Activated CD4-positive, CD25-positive, alpha-beta regulatory T cell (primary cell): ENCODE results near the gene IL18R1.
A peak's percentile ranks its signal among the peaks of the same experiment; 100 is the strongest.
"Not testable (repeated sequence)": the region's sequence is repeated elsewhere in the genome, so short reads cannot be mapped to it uniquely, and the experiment has no call there.

ENCODE experiments used
- DNase-seq, 4 experiments: peaks; one replicate each; lab custom pipeline; 2025; lab: John Stamatoyannopoulos, UW

Gene IL18R1, protein sequence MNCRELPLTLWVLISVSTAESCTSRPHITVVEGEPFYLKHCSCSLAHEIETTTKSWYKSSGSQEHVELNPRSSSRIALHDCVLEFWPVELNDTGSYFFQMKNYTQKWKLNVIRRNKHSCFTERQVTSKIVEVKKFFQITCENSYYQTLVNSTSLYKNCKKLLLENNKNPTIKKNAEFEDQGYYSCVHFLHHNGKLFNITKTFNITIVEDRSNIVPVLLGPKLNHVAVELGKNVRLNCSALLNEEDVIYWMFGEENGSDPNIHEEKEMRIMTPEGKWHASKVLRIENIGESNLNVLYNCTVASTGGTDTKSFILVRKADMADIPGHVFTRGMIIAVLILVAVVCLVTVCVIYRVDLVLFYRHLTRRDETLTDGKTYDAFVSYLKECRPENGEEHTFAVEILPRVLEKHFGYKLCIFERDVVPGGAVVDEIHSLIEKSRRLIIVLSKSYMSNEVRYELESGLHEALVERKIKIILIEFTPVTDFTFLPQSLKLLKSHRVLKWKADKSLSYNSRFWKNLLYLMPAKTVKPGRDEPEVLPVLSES

GRCh38 chr2:102355526-102356380, at the start of gene IL18R1:
IL18R1 (plus strand) TSS chr2:102355796; CDS start chr2:102362661, 6,865 bp downstream.
- peak; percentile 41 to 58 (median 55) for DNase-seq

GRCh38 chr2:102306125-102306524, 49.5 kb upstream of the IL18R1 start:
- DNase-seq: no peak

GRCh38 chr2:102310964-102311640, 44.5 kb upstream of the IL18R1 start, which contains the start of gene IL1RL1:
IL1RL1 (plus strand) TSS chr2:102311563; CDS start chr2:102338265, 26,702 bp downstream.
- no peak for DNase-seq

DNA sequence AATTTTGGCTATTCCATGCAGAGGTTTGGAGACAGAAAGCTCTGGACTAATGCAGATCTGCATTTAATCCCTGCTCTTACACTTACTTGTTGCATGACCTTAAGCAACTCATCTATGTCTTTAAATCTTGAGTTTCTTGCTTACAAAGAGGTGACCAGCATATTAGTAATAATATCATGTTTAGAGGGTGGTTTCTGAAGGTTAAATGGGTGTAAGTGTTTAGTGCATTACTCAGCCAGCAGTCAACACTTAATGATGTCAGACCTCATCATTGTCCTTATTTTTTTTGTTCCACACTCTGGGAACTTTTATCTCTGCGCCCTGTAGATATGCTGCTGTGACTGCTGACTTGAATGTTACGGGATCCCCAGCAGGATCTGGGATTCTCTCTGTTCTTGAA, 42.6 kb upstream of the IL18R1 start:
- no peak for DNase-seq

DNA sequence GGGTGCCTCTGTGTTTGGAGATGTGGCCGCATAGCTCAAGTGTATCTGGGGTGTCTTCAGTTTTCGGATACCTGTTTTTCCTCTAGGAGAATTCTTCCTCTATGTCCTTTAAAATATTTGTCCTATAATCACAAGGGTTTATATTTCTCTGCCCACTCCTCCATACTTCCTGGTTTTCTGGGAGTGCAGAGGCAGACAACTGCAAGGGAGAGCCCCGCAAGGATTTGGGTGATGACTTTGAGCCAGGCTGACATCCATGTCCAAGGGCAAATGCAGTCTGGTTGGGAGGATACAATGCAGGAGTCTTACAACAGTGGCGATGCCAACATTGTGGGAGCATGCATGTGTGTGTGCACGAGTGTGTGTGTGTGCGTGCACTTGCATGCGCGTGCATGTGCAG, 42.1 kb upstream of the IL18R1 start:
- no peak for DNase-seq

DNA sequence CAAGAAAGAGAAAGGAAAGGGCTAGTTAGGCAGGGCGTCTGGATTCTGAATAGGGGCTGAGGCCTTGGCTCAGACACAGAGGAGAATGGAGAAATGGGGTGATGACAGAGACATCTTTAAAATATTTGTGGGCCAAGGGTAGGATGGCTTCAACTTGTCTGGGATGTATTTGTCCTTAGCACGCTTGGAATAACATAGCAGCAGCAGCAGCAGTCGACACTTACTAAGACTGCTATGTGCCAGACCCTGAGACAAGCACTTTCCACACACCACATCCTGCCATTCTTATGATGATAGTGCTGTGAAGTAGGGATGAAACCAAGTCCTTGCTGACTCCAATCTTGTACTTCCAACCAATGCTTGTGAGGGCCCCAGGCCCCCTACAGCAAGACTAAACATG, 41.6 kb upstream of the IL18R1 start:
- DNase-seq: no peak

GRCh38 chr2:102315921-102316320, 39.7 kb upstream of the IL18R1 start:
- DNase-seq: no peak

DNA sequence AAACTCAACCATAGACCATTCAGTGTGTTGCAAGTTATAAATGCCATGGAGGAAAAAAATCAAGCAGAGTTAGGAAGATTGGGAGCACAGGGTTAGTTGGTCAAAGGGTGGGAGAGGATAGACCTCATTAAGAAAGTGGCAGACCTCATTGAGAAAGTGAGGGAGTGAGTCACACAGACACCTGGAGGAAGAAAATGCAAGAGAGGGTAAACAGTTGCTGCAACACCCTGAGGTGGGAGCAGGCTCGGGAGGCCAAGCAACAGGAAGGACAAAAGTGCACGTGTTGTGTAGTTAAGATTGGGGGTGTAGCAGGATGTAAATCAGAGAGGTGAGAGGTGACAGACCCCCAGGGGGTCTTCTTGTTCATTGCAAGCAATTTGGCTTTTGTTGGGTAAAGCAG, 37.9 kb upstream of the IL18R1 start:
- no peak for DNase-seq

DNA sequence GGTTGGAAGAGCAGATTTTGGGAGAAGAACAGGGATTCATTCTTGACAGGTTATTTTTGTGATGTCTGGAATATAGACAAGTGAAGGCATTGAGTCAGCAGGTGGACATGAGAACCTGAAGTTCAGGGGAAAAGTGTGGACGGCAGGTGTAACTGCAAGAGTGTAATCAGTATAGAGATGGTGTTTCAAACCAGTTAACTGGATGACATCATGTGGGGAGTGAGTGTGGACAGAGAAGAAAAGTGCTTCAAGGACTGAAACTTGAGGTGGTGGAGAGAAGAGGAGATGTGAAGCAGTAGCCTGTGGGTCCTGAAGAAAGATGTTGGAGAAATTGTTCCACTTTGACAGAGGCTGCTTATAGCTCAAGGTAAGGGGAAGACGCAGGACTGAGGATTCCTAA, 37.2 kb upstream of the IL18R1 start:
- no peak for DNase-seq

DNA sequence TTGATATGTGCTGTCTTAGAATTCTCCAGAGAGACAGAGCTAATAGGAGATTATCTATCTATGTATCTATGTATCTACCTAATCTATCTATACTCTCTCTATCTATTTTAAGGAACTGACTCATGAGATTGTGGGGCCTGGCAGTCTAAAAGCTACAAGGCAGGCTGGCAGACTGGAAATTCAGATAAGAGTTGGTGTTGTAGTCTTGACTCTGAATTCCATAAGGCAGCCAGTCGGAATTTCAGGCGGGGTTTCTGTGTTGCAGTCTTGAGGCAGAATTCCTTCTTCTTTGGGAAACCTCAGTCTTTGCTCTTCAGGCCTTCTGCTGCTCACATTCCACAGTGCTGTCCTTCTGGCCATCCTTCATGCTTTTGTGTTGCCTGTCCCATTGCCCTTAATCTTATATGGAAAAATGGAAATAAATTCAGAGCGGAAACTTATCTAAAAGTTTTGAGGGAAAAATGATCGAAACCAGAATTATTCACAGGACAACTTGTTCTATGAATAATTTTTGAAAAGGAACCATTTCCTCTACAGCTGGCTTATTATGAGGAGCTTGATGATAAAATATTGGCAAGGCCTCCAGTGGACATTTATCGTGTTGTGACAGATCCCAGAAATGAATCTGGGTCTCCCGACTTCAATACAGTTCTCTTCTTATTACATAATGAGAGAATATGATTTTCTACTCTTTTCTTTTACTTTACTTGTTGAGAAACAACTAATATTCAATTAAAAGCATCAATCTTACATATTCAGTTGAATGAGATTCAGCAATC, 33.5 kb upstream of the IL18R1 start:
- DNase-seq: no peak

DNA sequence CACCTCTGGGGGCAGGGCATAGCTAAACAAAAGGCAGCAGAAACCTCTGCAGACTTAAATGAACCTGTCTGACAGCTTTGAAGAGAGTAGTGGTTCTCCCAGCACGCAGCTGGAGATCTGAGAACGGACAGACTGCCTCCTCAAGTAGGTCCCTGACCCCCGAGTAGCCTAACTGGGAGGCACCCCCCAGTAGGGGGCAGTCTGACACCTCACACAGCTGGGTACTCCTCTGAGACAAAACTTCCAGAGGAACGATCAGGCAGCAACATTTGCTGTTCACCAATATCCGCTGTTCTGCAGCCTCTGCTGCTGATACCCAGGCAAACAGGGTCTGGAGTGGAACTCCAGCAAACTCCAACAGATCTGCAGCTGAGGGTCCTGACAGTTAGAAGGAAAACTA, 30.7 kb upstream of the IL18R1 start:
- not testable (repeated sequence) for DNase-seq

GRCh38 chr2:102331311-102331980, 24.1 kb upstream of the IL18R1 start:
- DNase-seq: no peak

DNA sequence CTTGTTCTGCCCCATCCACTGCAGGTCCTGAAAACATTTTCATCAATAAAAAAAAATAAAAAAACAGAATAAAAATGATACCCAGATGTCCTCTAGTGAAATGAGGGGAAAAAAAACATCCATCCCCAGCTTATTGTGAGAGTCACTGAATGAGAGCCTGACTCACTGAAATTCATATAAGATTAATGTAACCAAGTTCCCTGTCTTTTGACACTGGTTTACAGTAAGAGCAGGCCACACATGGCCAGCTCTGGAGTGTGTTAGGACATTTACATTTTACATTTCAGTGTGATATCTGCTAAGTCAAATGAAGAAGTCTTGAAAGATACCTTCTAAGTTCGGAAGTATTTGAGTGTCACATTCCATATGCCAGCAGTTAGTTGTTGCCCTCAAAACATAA, 21.1 kb upstream of the IL18R1 start:
- no peak for DNase-seq

GRCh38 chr2:102335871-102336366, 19.7 kb upstream of the IL18R1 start:
- no peak for DNase-seq

GRCh38 chr2:102336502-102336945, 19.1 kb upstream of the IL18R1 start:
- DNase-seq: no peak

DNA sequence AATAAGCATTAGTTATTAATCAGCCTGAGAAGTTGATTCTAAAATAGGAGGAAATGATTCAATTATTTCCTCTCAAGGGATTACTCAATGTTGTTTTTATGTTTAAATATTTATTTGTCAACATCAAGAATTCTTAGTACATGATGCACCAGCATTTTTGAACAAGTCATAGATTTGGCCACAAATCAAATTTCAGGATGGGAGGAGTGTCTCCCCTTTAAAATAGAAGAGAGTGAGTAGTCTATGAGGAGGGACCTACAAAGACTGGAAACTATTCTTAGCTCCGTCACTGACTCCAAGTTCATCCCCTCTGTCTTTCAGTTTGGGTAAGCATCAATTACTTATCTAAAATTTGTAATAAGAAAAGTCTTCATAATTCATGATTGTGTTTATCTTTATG, 18.6 kb upstream of the IL18R1 start:
- no peak for DNase-seq

- no peak for DNase-seq
Measured at GRCh38 chr2:102337481-102338386, 17.9 kb upstream of the IL18R1 start.

DNA sequence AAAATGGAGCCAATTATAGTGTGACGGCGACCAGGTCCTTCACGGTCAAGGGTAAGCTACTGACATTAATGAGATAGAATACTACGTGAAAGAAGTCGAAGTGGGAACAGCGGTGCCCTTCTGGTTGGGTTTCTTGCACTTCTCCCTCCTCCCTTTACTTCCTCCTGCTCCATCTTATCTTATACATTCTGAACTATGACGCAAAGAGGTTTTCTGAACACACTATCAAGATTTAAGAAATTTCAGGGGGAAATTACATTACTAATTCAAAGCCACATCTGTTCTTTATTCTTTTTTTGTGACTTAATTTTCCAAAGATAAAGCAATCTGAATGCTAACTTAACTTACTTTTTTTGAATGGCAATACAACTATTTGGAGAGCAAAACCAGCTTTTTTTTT, 14.8 kb upstream of the IL18R1 start:
- DNase-seq: no peak

GRCh38 chr2:102342888-102343287, 12.7 kb upstream of the IL18R1 start:
- DNase-seq: no peak
